Endometrial microvascular endothelial cells (primary cell): ENCODE data around the gene SERPINE1. TPM values are rescaled to one million over a fixed set of nuclear protein-coding genes. Genes with fewer than 3 reads are reported as not detected.
"Not testable (repeated sequence)": the region's sequence is repeated elsewhere in the genome, so short reads cannot be mapped to it uniquely, and the experiment has no call there.

Experiments
- in situ Hi-C: cut with HindIII; loops from 2 replicates; pipeline ENCODE4 v1.10.0; 2017; ENCODE audit warnings: low sequenced_read_pairs, low pct_unique_long_range_greater_than_20kb; ENCODE audit errors: inconsistent ontology term
- total RNA-seq: library from RNA; depleted of rRNA; stranded (reverse); fragments of >200 nt; gene quantifications from one replicate; pipeline ENCODE4 v1.2.3, GENCODE V29; 2015; ENCODE audit errors: inconsistent ontology term

The SERPINE1 gene
- total RNA-seq = 2,363 TPM

- in situ Hi-C loops = no loop called here
Observed at GRCh38 chr7:101126651-101127459, at the start of gene SERPINE1. TSS of gene SERPINE1 (plus strand) at chr7:101127104. CDS start at chr7:101128394, 1,290 bp downstream.

- in situ Hi-C loops = no loop called here
Observed at GRCh38 chr7:101077303-101078086, 49.4 kb upstream of the SERPINE1 start.

GRCh38 chr7:101081432-101081831 is 45.5 kb upstream of the SERPINE1 start:
- in situ Hi-C loops = no loop called here

- in situ Hi-C loops = no loop called here
Observed at GRCh38 chr7:101084865-101085161, 42.1 kb upstream of the SERPINE1 start.

- in situ Hi-C loops = no loop called here
Observed at GRCh38 chr7:101085162-101085964, 41.5 kb upstream of the SERPINE1 start, which contains the start of gene TRIM56. TSS of gene TRIM56 (plus strand) at chr7:101085481. CDS start at chr7:101087313, 1,832 bp downstream.

DNA sequence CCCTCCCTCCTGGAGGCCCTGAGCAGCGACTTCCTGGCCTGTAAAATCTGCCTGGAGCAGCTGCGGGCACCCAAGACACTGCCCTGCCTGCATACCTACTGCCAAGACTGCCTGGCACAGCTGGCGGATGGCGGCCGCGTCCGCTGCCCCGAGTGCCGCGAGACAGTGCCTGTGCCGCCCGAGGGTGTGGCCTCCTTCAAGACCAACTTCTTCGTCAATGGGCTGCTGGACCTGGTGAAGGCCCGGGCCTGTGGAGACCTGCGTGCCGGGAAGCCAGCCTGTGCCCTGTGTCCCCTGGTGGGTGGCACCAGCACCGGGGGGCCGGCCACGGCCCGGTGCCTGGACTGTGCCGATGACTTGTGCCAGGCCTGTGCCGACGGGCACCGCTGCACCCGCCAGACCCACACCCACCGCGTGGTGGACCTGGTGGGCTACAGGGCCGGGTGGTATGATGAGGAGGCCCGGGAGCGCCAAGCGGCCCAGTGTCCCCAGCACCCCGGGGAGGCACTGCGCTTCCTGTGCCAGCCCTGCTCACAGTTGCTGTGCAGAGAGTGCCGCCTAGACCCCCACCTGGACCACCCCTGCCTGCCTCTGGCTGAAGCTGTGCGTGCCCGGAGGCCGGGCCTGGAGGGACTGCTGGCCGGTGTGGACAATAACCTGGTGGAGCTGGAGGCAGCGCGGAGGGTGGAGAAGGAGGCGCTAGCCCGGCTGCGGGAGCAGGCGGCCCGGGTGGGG is 39.4 kb upstream of the SERPINE1 start:
- in situ Hi-C loops = no loop called here

- in situ Hi-C loops = no loop called here
Observed at GRCh38 chr7:101088069-101088425, 38.9 kb upstream of the SERPINE1 start.

DNA sequence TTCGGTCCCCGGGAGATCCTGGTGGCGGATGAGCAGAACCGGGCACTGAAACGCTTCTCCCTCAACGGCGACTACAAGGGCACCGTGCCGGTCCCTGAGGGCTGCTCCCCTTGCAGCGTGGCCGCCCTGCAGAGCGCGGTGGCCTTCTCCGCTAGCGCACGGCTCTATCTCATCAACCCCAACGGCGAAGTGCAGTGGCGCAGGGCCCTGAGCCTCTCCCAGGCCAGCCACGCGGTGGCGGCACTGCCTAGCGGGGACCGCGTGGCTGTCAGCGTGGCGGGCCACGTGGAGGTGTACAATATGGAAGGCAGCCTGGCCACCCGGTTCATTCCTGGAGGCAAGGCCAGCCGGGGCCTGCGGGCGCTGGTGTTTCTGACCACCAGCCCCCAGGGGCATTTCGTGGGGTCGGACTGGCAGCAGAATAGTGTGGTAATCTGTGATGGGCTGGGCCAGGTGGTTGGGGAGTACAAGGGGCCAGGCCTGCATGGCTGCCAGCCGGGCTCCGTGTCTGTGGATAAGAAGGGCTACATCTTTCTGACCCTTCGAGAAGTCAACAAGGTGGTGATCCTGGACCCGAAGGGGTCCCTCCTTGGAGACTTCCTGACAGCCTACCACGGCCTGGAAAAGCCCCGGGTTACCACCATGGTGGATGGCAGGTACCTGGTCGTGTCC is 37.9 kb upstream of the SERPINE1 start:
- in situ Hi-C loops = no loop called here

DNA sequence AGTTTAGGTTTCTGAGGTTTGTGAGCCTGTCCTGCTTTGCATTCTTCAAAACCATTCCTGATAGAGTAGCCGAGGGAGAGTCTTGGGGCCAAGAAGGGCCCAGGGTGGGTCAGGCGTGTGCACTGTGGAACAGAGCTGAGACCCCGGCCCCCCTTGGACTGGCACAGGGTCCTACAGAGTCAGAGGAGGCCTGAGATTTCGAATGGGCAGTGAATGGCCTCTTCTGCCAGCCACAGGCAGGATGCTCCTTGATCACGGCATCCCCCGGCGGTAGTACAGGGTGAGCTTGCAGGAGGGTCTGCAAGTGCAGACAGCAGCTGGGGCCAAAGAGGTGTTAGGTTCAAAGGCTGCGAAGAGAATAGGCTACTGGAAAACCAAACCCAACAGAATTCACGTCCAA is 37.0 kb upstream of the SERPINE1 start:
- in situ Hi-C loops = no loop called here

- in situ Hi-C loops = not testable (repeated sequence)
Observed at GRCh38 chr7:101092266-101092905, 34.5 kb upstream of the SERPINE1 start.

DNA sequence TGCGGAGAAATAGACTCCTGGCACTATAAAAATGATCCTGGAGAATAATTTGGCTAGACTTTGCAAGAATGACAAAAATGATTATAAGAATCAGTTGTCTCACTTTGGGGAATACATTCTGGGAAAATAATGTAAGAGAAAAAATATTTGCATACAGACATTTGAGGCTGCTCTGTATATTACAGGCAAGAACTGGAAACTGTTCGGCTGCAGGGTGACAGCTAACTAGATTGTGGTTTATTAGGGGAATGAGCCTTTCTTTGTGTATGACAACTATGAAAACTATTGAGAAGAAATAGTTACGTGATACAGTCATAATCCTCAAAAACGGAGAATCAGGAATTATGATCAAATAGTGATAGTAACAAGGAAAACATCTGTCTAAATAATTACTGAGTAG is 33.0 kb upstream of the SERPINE1 start:
- in situ Hi-C loops = no loop called here

GRCh38 chr7:101094376-101094775 is 32.5 kb upstream of the SERPINE1 start:
- in situ Hi-C loops = no loop called here

GRCh38 chr7:101094791-101095375 is 32.0 kb upstream of the SERPINE1 start:
- in situ Hi-C loops = no loop called here

- in situ Hi-C loops = no loop called here
Observed at GRCh38 chr7:101096331-101096956, 30.5 kb upstream of the SERPINE1 start.

GRCh38 chr7:101096957-101097347 is 30.0 kb upstream of the SERPINE1 start:
- in situ Hi-C loops = no loop called here

GRCh38 chr7:101097561-101097960 is 29.3 kb upstream of the SERPINE1 start:
- in situ Hi-C loops = no loop called here
